Glomerular visceral epithelial cell (primary cell): ENCODE results near the gene C3orf49.

ENCODE experiments used
- DNase-seq: peaks from one replicate; pipeline ENCODE4 v3.0.0-alpha.2; 2016; ENCODE audit errors: extremely low spot score

C3orf49 gene

GRCh38 chr3:63819151-63819398 is at the start of gene C3orf49:
TSS of gene C3orf49 (plus strand) at chr3:63819299. CDS start at chr3:63819472, 173 bp downstream.
- no peak for DNase-seq

- no peak for DNase-seq
Measured at GRCh38 chr3:63774781-63775180, 44.3 kb upstream of the C3orf49 start.

GRCh38 chr3:63779227-63779626 is 39.9 kb upstream of the C3orf49 start:
- DNase-seq = no peak

GRCh38 chr3:63791974-63792373 is 27.1 kb upstream of the C3orf49 start:
- peak; percentile 9 for DNase-seq

- DNase-seq = no peak
Measured at GRCh38 chr3:63795438-63795837, 23.7 kb upstream of the C3orf49 start.

- no peak for DNase-seq
Measured at GRCh38 chr3:63798544-63798943, 20.6 kb upstream of the C3orf49 start.

GRCh38 chr3:63798949-63799348 is 20.1 kb upstream of the C3orf49 start:
- DNase-seq = no peak

- no peak for DNase-seq
Measured at GRCh38 chr3:63800097-63800496, 19.0 kb upstream of the C3orf49 start.

- no peak for DNase-seq
Measured at GRCh38 chr3:63803911-63804310, 15.2 kb upstream of the C3orf49 start.

- no peak for DNase-seq
Measured at GRCh38 chr3:63807961-63808565, 11.0 kb upstream of the C3orf49 start.

GRCh38 chr3:63808633-63809032 is 10.5 kb upstream of the C3orf49 start:
- DNase-seq = no peak

- DNase-seq = peak; percentile 82
Measured at GRCh38 chr3:63809607-63810006, 9.5 kb upstream of the C3orf49 start.

- DNase-seq = no peak
Measured at GRCh38 chr3:63814237-63814636, 4.9 kb upstream of the C3orf49 start.

- no peak for DNase-seq
Measured at GRCh38 chr3:63817225-63817624, 1.9 kb upstream of the C3orf49 start.

GRCh38 chr3:63818282-63819150 is 583 bp upstream of the C3orf49 start:
- peak; percentile 53 for DNase-seq

- DNase-seq = peak; percentile 29
Measured at GRCh38 chr3:63824309-63824708, 5.2 kb downstream of the C3orf49 start.

- no peak for DNase-seq
Measured at GRCh38 chr3:63830526-63830925, 11.4 kb downstream of the C3orf49 start.

GRCh38 chr3:63832395-63832794 is 13.3 kb downstream of the C3orf49 start:
- DNase-seq = no peak

- DNase-seq = no peak
Measured at GRCh38 chr3:63841704-63842103, 22.6 kb downstream of the C3orf49 start.

GRCh38 chr3:63842127-63842526 is 23.0 kb downstream of the C3orf49 start:
- DNase-seq = no peak

GRCh38 chr3:63845215-63845614 is 26.1 kb downstream of the C3orf49 start:
- DNase-seq = no peak

- DNase-seq = no peak
Measured at GRCh38 chr3:63847718-63848450, 28.8 kb downstream of the C3orf49 start.

- no peak for DNase-seq
Measured at GRCh38 chr3:63849175-63849574, 30.1 kb downstream of the C3orf49 start.
